ENCODE data around the gene SLC48A1. TPM values are rescaled to one million over a fixed set of nuclear protein-coding genes. Genes with fewer than 3 reads are reported as not detected.

SLC48A1 gene
- total RNA-seq, 1 experiment from 2014 or later, result 7.2 TPM

DNA sequence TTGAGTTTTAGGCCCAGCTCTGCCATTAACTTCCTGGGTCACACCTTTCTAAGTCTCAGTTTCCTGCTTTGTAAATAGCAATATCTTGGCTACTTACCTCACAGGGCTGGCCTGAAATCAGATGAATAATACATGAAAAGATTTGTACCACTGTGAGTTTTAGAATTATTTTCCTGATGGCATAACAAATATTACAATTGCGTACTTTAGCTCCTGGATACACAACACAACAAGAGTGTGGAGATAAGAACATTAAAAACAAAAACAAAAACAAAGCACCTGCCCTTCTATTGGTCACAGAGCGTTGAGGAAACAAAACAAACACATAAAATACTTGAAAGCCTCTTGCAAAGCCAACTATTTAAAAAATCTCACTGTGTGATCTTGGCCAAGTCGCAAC lies 51.6 kb downstream of the SLC48A1 start:
- DNase-seq (ENCODE audit: low read depth), result no peak

DNA sequence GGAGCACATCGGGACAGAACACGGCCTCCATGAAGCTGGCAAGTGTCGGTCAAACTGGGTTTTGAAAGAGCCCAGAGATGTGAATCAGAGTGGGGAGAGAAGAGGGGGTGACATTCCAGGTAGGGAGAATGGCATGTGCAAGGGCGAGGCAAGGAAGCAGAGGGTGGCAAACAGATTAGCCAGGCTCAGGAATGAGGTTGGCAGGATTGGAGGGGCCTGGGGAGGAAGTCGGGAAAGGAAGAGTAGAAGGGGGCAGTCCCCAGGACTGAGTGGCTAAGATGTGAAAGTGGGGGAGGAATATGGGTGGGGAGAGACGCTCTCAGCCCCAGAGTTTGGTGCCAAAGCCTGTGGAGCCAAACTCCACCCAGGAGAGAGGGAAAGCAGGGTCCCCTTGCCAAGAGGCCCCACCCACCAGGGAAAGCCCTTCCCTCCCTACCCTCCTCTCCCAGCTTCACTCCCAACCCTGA lies 52.2 kb downstream of the SLC48A1 start:
- DNase-seq (ENCODE audit: low read depth), result no peak

DNA sequence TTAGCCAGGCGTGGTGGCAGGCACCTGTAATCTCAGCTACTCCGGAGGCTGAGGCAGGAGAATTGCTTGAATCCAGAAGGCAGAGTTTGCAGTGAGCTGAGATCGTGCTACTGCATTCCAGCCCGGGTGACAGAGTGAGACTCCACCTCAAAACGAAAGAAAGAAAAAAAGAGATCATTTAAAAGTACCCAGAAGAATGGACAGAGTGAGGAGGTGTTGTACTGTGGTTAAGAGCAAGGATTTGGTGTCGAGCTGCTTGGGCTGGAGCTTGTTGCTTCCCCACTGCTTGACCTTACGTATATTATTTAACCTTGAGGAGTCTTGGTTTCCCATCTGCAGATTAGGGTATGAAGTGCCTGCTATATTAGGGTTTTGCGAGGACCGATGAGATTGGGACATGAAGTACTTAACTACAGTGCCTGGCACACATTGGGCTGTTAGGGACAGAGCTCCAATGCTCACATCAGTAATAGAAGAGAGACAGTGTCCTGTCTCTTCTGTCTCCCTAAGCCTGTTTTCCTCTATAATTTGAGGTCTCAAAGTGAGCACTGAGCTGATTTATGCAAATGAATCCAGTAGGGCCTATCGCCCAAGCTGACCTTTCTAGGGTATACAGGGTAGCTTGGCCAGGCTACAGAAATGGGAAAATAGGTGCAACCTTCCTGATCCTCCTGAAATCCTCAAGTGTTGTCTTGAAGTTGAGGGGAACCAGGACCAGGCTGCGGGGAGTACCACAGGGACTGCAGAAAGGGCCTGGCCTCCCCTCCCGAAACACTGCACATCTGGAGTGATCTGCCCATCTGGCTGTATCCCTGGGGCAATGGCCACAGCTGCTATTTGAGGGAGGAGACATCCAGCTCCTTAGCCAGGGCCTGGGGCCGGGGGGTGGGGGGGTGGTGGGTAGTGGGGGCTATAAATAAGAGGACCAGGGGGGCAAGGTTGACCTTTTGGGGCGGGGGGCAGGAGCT lies 55.3 kb downstream of the SLC48A1 start:
- DNase-seq (ENCODE audit: low read depth), result no peak

- peak; percentile 86 for DNase-seq (ENCODE audit: low read depth)
Measured at GRCh38 chr12:47828976-47829482, 56.0 kb downstream of the SLC48A1 start.

DNA sequence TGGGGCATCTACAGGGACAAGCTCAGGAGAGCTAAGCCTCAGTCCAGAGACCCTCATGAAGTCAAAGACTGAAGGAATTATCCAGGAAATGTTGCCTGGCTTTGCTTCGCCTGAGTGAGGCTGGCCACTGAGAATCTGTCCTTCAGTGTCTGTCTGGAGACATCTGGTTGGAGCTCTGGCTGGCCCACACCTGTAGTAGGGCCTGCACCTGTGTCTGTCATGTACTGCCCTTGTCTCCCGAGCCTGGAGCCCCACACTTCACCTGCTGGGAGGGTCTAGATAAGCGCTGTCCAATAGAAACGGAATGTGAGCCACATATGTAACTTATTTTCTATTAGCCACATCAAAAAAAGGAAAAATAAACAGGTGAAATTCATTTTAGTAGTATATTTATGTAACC lies 56.5 kb downstream of the SLC48A1 start:
- no peak for DNase-seq (ENCODE audit: low read depth)

Other genes starting within 250 kb of the SLC48A1 start
- gene RPAP3, start 67.2 kb upstream of the SLC48A1 start, total RNA-seq (2014; rRNA removed; shearing (Covaris generic)), result 20.1 and 24.6 TPM in 2 replicates
- gene ENDOU, start 47.7 kb upstream of the SLC48A1 start, total RNA-seq (2014; rRNA removed; shearing (Covaris generic)), result 0.24 TPM in 1 of 2 replicates, not detected in the other
- gene RAPGEF3, start 14.4 kb upstream of the SLC48A1 start, total RNA-seq (2014; rRNA removed; shearing (Covaris generic)), result 0.48 and 0.88 TPM in 2 replicates
- 13.9 and 16.0 TPM in 2 replicates for gene HDAC7, start 46.7 kb downstream of the SLC48A1 start, total RNA-seq (2014; rRNA removed; shearing (Covaris generic))
- 17.4 and 22.9 TPM in 2 replicates for gene VDR, start 131.8 kb downstream of the SLC48A1 start, total RNA-seq (2014; rRNA removed; shearing (Covaris generic))
- 237 and 269 TPM in 2 replicates for gene TMEM106C, start 190.4 kb downstream of the SLC48A1 start, total RNA-seq (2014; rRNA removed; shearing (Covaris generic))
- not detected in 2 replicates for gene COL2A1, start 231.2 kb downstream of the SLC48A1 start, total RNA-seq (2014; rRNA removed; shearing (Covaris generic))

Data from RPMI7951 (cell line).